ELF-1 (cell line): Measurements from ENCODE around the gene GFRA1.
A peak's percentile ranks its signal among the peaks of the same experiment; 100 is the strongest.
"Not testable (repeated sequence)": the region's sequence is repeated elsewhere in the genome, so short reads cannot be mapped to it uniquely, and the experiment has no call there.

Experiments used
- DNase-seq: peaks from one replicate; pipeline ENCODE4 v3.0.0-alpha.2; 2016; ENCODE audit warnings: low read depth, low spot score

Gene GFRA1

GRCh38 chr10:116197946-116198675 lies 74.9 kb downstream of the GFRA1 start:
- DNase-seq = no peak

GRCh38 chr10:116195583-116195982 lies 77.4 kb downstream of the GFRA1 start:
- no peak for DNase-seq

GRCh38 chr10:116195039-116195438 lies 78.0 kb downstream of the GFRA1 start:
- DNase-seq = no peak

GRCh38 chr10:116194061-116194460 lies 78.9 kb downstream of the GFRA1 start:
- no peak for DNase-seq

GRCh38 chr10:116190883-116191282 lies 82.1 kb downstream of the GFRA1 start:
- DNase-seq = no peak

- no peak for DNase-seq
Observed at GRCh38 chr10:116186273-116186672, 86.7 kb downstream of the GFRA1 start.

- DNase-seq = no peak
Observed at GRCh38 chr10:116185199-116185867, 87.7 kb downstream of the GFRA1 start.

- DNase-seq = no peak
Observed at GRCh38 chr10:116184512-116184794, 88.6 kb downstream of the GFRA1 start.

GRCh38 chr10:116183733-116184511 lies 89.1 kb downstream of the GFRA1 start:
- peak; percentile 38 for DNase-seq

- no peak for DNase-seq
Observed at GRCh38 chr10:116182426-116182825, 90.6 kb downstream of the GFRA1 start.

GRCh38 chr10:116178086-116178605 lies 94.9 kb downstream of the GFRA1 start:
- DNase-seq = no peak

GRCh38 chr10:116175231-116175630 lies 97.8 kb downstream of the GFRA1 start:
- DNase-seq = no peak

- DNase-seq = no peak
Observed at GRCh38 chr10:116171505-116171904, 101.5 kb downstream of the GFRA1 start.

GRCh38 chr10:116170815-116171250 lies 102.2 kb downstream of the GFRA1 start:
- DNase-seq = no peak

- DNase-seq = no peak
Observed at GRCh38 chr10:116169782-116170445, 103.1 kb downstream of the GFRA1 start.

- no peak for DNase-seq
Observed at GRCh38 chr10:116168745-116169144, 104.3 kb downstream of the GFRA1 start.

GRCh38 chr10:116168329-116168728 lies 104.7 kb downstream of the GFRA1 start:
- no peak for DNase-seq

GRCh38 chr10:116165941-116166340 lies 107.1 kb downstream of the GFRA1 start:
- not testable (repeated sequence) for DNase-seq

GRCh38 chr10:116164291-116164690 lies 108.7 kb downstream of the GFRA1 start:
- DNase-seq = no peak

- DNase-seq = no peak
Observed at GRCh38 chr10:116163333-116164131, 109.5 kb downstream of the GFRA1 start.

GRCh38 chr10:116162851-116163250 lies 110.2 kb downstream of the GFRA1 start:
- no peak for DNase-seq
